Liver (tissue), 9 donors: Measurements from ENCODE around the gene AUP1. TPM values are rescaled to one million over a fixed set of nuclear protein-coding genes. Genes with fewer than 3 reads are reported as not detected.

ENCODE experiments used
- DNase-seq: peaks from one replicate; pipeline ENCODE4 v3.0.0-alpha.2; 2017; ENCODE audit warnings: low spot score
- H3K27ac ChIP-seq, 2 donors: one replicate each; pipeline ENCODE4 v1.7.0; 2013; ENCODE audit warnings: inconsistent platforms in 2 of 2, low read length in 2 of 2, control low read depth in 1 of 2, low read depth in 1 of 2, mild to moderate bottlenecking in 1 of 2
- H3K27me3 ChIP-seq, 4 donors: one replicate each; pipeline versions ENCODE4 v1.6.1 to v1.7.0; 2013; ENCODE audit warnings: low read length in 3 of 4, inconsistent platforms in 1 of 4, mild to moderate bottlenecking in 1 of 4, moderate library complexity in 1 of 4; ENCODE audit not compliant: control insufficient read depth in 4 of 4, insufficient read depth in 4 of 4
- H3K36me3 ChIP-seq, 4 donors: one replicate each; pipeline versions ENCODE4 v1.6.1 to v1.7.0; 2013; ENCODE audit warnings: low read length in 3 of 4, mild to moderate bottlenecking in 3 of 4, low read depth in 1 of 4, moderate library complexity in 1 of 4; ENCODE audit not compliant: control insufficient read depth in 4 of 4, insufficient read depth in 3 of 4
- H3K4me1 ChIP-seq, 4 donors: one replicate each; pipeline versions ENCODE4 v1.6.1 to v1.7.0; 2013; ENCODE audit warnings: low read length in 3 of 4, mild to moderate bottlenecking in 3 of 4, moderate library complexity in 1 of 4; ENCODE audit not compliant: control insufficient read depth in 4 of 4, insufficient read depth in 4 of 4
- H3K4me3 ChIP-seq, 3 donors: one replicate each; pipeline versions ENCODE4 v1.6.1 to v1.7.0; 2013; ENCODE audit warnings: low read length in 3 of 3, control low read depth in 1 of 3, low read depth in 1 of 3, mild to moderate bottlenecking in 1 of 3
- H3K9ac ChIP-seq, 2 donors: one replicate each; pipeline ENCODE4 v1.7.0; 2013; ENCODE audit warnings: low read length in 2 of 2, mild to moderate bottlenecking in 2 of 2, moderate library complexity in 2 of 2, control low read depth in 1 of 2, low read depth in 1 of 2
- H3K9me3 ChIP-seq, 4 donors: one replicate each; pipeline versions ENCODE4 v1.6.1 to v1.7.0; 2013; ENCODE audit warnings: low read length in 3 of 4; ENCODE audit not compliant: control insufficient read depth in 4 of 4
- FOXA1 ChIP-seq: IDR thresholded peaks from 2 replicates; pipeline ENCODE4 v1.6.1; 2016; ENCODE audit warnings: antibody characterized with exemption
- FOXA2 ChIP-seq: IDR thresholded peaks from 2 replicates; pipeline ENCODE4 v1.6.1; 2016; ENCODE audit warnings: antibody characterized with exemption
- GABPA ChIP-seq, 2 donors: IDR thresholded peaks in 1 of 2; conservative IDR thresholded peaks in 1 of 2; 2 replicates each; pipeline ENCODE4 v1.6.1; 2016; ENCODE audit warnings: antibody characterized with exemption in 2 of 2, mild to moderate bottlenecking in 1 of 2, moderate library complexity in 1 of 2
- HNF4A ChIP-seq, 2 donors: conservative IDR thresholded peaks; 2 replicates each; pipeline ENCODE4 v1.6.1; 2016; ENCODE audit warnings: antibody characterized with exemption in 2 of 2, mild to moderate bottlenecking in 2 of 2
- HNF4G ChIP-seq: IDR thresholded peaks from 2 replicates; pipeline ENCODE4 v1.6.1; 2016; ENCODE audit warnings: antibody characterized with exemption
- NR2F2 ChIP-seq: IDR thresholded peaks from 2 replicates; pipeline ENCODE4 v1.6.1; 2016; ENCODE audit warnings: antibody characterized with exemption
- RAD21 ChIP-seq, 2 donors: IDR thresholded peaks; 2 replicates each; pipeline ENCODE4 v1.6.1; 2016; ENCODE audit warnings: antibody characterized with exemption in 2 of 2, mild to moderate bottlenecking in 2 of 2
- RXRA ChIP-seq, 2 donors: IDR thresholded peaks; 2 replicates each; pipeline ENCODE4 v1.6.1; 2017 to 2018; ENCODE audit warnings: antibody characterized with exemption in 2 of 2, mild to moderate bottlenecking in 1 of 2
- SP1 ChIP-seq: IDR thresholded peaks from 2 replicates; pipeline ENCODE4 v1.6.1; 2018; ENCODE audit warnings: antibody characterized with exemption, mild to moderate bottlenecking
- TAF1 ChIP-seq: conservative IDR thresholded peaks from 2 replicates; pipeline ENCODE4 v1.6.1; 2016; ENCODE audit warnings: antibody characterized with exemption, mild to moderate bottlenecking
- YY1 ChIP-seq: IDR thresholded peaks from 2 replicates; pipeline ENCODE4 v1.6.1; 2016; ENCODE audit warnings: antibody characterized with exemption, mild to moderate bottlenecking
- WGBS: extraction: QIAGEN DNeasy Blood & Tissue Kit; methylation state at CpG from one replicate; pipeline ENCODE4 v1.1.7; 2013; 5-methylcytosine and 5-hydroxymethylcytosine counted together
- polyA plus RNA-seq, 2 donors: library from polyadenylated mRNA; stranded (reverse) in 1 of 2; unstranded in 1 of 2; fragments of 200-250 nt in 1 of 2; fragments of >200 nt in 1 of 2; fragmentation: Nextera tagmentation in 1 of 2; extraction: Ambion mirVana in 1 of 2; gene quantifications; one replicate each; pipeline versions ENCODE4 v1.2.1 to v1.2.3, GENCODE V29; 2013 to 2015
- total RNA-seq, 2 donors: library from RNA; depleted of rRNA; stranded (reverse); fragments of >200 nt; gene quantifications; one replicate each; pipeline ENCODE4 v1.2.3, GENCODE V29; 2014
- TF ChIP-seq, protein P1 (sequence below): IDR thresholded peaks from 2 replicates; pipeline ENCODE4 v1.6.1; 2016; ENCODE audit warnings: antibody characterized with exemption
- TF ChIP-seq, protein P2 (sequence below): fragments of 150-350 bp; IDR thresholded peaks from 2 replicates; pipeline ENCODE4 v1.5.1; 2017; ENCODE audit warnings: improper control_type of control experiment, low read depth, low read length; ENCODE audit not compliant: missing input control
- TF ChIP-seq, protein P3 (sequence below): IDR thresholded peaks from 2 replicates; pipeline ENCODE4 v1.6.1; 2016; ENCODE audit warnings: antibody characterized with exemption
- TF ChIP-seq, protein P4 (sequence below): IDR thresholded peaks from 2 replicates; pipeline ENCODE4 v1.6.1; 2016; ENCODE audit warnings: antibody characterized with exemption
- TF ChIP-seq, protein P5 (sequence below): IDR thresholded peaks from 2 replicates; pipeline ENCODE4 v1.6.1; 2016; ENCODE audit warnings: antibody characterized with exemption, mild to moderate bottlenecking
- donor health status: healthy.
- donor health status: healthy.
- donor health status: healthy.
- donor health status: healthy.
- donor health status: healthy.

Gene AUP1
- total and polyA plus RNA-seq, 4 donors: 62.6 to 126 (median 109) TPM

DNA sequence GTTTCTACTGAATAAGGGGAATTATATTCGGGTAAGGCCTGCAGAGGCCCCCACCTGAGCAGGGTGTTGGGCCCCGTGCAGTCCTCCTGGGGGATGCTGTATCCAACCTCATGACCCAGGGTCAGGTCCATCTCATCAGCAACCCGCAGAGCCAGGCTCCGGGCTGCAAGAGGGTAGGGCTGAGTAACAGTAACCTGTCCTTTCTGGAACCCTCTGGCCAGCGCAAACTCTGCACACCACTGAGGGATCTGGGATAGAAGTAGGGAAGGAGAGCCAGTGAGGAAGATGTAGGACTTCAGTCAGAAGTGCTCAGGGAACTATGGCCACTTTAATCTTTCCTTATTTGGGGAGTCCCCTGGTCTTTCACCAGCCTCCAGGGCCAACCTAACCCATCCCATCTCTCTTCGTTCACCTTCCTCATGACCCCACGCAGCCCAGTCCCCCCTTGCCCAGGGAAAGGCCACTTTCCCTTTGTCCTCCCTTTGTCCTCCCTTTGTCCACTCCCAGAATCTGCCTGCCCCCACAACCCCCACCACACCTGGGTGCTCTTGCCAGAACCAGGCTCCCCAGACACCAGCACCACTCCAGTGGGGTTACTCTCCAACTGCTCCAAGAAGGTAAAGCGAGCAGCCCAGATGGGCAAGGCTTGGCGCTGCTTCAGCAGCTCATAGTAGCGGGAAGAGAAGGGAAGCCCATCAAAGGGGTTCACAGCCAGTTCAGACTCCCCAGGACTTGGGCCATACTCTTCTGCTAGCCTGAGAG is 4.4 kb downstream of the AUP1 start:
- TF ChIP-seq, protein P1, sequence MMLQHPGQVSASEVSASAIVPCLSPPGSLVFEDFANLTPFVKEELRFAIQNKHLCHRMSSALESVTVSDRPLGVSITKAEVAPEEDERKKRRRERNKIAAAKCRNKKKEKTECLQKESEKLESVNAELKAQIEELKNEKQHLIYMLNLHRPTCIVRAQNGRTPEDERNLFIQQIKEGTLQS: no peak
- TF ChIP-seq YY1 (no peak), RXRA (IDR thresholded peaks at IDR 0.05) (no peak), TAF1 (no peak), FOXA2 (no peak), HNF4G (no peak), FOXA1 (no peak), NR2F2 (no peak), GABPA (IDR thresholded peaks at IDR 0.05 in 1 of 2, conservative IDR thresholded peaks at IDR 0.05 in 1 of 2) (no peak), HNF4A (conservative IDR thresholded peaks at IDR 0.05) (no peak), SP1 (no peak), RAD21 (IDR thresholded peaks at IDR 0.05) (no peak)
- TF ChIP-seq, protein P2, sequence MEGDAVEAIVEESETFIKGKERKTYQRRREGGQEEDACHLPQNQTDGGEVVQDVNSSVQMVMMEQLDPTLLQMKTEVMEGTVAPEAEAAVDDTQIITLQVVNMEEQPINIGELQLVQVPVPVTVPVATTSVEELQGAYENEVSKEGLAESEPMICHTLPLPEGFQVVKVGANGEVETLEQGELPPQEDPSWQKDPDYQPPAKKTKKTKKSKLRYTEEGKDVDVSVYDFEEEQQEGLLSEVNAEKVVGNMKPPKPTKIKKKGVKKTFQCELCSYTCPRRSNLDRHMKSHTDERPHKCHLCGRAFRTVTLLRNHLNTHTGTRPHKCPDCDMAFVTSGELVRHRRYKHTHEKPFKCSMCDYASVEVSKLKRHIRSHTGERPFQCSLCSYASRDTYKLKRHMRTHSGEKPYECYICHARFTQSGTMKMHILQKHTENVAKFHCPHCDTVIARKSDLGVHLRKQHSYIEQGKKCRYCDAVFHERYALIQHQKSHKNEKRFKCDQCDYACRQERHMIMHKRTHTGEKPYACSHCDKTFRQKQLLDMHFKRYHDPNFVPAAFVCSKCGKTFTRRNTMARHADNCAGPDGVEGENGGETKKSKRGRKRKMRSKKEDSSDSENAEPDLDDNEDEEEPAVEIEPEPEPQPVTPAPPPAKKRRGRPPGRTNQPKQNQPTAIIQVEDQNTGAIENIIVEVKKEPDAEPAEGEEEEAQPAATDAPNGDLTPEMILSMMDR: no peak
- TF ChIP-seq, protein P3, sequence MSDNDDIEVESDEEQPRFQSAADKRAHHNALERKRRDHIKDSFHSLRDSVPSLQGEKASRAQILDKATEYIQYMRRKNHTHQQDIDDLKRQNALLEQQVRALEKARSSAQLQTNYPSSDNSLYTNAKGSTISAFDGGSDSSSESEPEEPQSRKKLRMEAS: no peak
- TF ChIP-seq, protein P4, sequence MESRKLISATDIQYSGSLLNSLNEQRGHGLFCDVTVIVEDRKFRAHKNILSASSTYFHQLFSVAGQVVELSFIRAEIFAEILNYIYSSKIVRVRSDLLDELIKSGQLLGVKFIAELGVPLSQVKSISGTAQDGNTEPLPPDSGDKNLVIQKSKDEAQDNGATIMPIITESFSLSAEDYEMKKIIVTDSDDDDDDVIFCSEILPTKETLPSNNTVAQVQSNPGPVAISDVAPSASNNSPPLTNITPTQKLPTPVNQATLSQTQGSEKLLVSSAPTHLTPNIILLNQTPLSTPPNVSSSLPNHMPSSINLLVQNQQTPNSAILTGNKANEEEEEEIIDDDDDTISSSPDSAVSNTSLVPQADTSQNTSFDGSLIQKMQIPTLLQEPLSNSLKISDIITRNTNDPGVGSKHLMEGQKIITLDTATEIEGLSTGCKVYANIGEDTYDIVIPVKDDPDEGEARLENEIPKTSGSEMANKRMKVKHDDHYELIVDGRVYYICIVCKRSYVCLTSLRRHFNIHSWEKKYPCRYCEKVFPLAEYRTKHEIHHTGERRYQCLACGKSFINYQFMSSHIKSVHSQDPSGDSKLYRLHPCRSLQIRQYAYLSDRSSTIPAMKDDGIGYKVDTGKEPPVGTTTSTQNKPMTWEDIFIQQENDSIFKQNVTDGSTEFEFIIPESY: no peak
- Histone ChIP-seq H3K27ac (no peak overlapping the region), H3K9ac (no peak overlapping the region), H3K36me3 (peaks cover 9 to 20% (median 17%) of the 10 kb centered on the region in 4 donors), H3K27me3 (peaks cover 0 to 1% (median 0%) of the 10 kb centered on the region in 4 donors), H3K4me3 (no peak overlapping the region), H3K4me1 (peaks cover 6 to 16% (median 11%) of the 10 kb centered on the region in 4 donors), H3K9me3 (no peaks in the 10 kb centered on the region)
- no peak for DNase-seq
- WGBS: 95% methylated on average over 10 of the region's 10 CpGs

DNA sequence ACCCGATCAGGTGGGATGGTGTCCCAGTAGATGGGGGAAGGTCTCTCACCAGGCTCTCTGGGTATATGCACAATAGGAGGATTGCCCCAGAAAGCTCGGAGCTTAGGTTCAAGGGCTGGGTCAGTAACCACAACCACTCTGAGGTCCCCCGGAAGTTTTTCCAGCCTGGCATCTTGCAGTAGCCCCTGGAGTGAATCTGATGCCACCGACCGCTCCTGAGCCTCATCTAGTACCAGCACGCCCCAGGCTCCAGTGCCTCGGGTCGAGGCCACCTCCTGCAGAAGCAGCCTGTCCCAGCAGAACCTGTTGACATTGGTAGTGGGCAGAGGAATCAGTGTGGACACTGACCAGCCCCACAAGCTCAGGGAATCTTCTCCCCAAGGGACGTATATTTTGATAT is 5.5 kb downstream of the AUP1 start:
- H3K4me3 ChIP-seq: no peak overlapping the region
- DNase-seq: no peak
- H3K9ac ChIP-seq: no peak overlapping the region
- TF ChIP-seq TAF1 (no peak), HNF4G (no peak), FOXA2 (no peak), SP1 (no peak)
- TF ChIP-seq, protein P5, sequence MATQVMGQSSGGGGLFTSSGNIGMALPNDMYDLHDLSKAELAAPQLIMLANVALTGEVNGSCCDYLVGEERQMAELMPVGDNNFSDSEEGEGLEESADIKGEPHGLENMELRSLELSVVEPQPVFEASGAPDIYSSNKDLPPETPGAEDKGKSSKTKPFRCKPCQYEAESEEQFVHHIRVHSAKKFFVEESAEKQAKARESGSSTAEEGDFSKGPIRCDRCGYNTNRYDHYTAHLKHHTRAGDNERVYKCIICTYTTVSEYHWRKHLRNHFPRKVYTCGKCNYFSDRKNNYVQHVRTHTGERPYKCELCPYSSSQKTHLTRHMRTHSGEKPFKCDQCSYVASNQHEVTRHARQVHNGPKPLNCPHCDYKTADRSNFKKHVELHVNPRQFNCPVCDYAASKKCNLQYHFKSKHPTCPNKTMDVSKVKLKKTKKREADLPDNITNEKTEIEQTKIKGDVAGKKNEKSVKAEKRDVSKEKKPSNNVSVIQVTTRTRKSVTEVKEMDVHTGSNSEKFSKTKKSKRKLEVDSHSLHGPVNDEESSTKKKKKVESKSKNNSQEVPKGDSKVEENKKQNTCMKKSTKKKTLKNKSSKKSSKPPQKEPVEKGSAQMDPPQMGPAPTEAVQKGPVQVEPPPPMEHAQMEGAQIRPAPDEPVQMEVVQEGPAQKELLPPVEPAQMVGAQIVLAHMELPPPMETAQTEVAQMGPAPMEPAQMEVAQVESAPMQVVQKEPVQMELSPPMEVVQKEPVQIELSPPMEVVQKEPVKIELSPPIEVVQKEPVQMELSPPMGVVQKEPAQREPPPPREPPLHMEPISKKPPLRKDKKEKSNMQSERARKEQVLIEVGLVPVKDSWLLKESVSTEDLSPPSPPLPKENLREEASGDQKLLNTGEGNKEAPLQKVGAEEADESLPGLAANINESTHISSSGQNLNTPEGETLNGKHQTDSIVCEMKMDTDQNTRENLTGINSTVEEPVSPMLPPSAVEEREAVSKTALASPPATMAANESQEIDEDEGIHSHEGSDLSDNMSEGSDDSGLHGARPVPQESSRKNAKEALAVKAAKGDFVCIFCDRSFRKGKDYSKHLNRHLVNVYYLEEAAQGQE: no peak
- TF ChIP-seq, protein P3: no peak
- H3K27me3 ChIP-seq: peaks cover 0 to 3% (median 0%) of the 10 kb centered on the region in 4 donors
- H3K4me1 ChIP-seq: peaks cover 6 to 14% (median 11%) of the 10 kb centered on the region in 4 donors
- no peak overlapping the region for H3K27ac ChIP-seq
- WGBS: 89% methylated on average over 9 of the region's 9 CpGs
- H3K9me3 ChIP-seq: no peaks in the 10 kb centered on the region
- H3K36me3 ChIP-seq: peaks cover 9 to 20% (median 17%) of the 10 kb centered on the region in 4 donors
